Liver (tissue), 9 donors: ENCODE data around the gene PLD3. TPM values are rescaled to one million over a fixed set of nuclear protein-coding genes. Genes with fewer than 3 reads are reported as not detected.

Source experiments
- DNase-seq: peaks from one replicate; pipeline ENCODE4 v3.0.0-alpha.2; 2017; ENCODE audit warnings: low spot score
- H3K27ac ChIP-seq, 2 donors: one replicate each; pipeline ENCODE4 v1.7.0; 2013; ENCODE audit warnings: inconsistent platforms in 2 of 2, low read length in 2 of 2, control low read depth in 1 of 2, low read depth in 1 of 2, mild to moderate bottlenecking in 1 of 2
- H3K27me3 ChIP-seq, 4 donors: one replicate each; pipeline versions ENCODE4 v1.6.1 to v1.7.0; 2013; ENCODE audit warnings: low read length in 3 of 4, inconsistent platforms in 1 of 4, mild to moderate bottlenecking in 1 of 4, moderate library complexity in 1 of 4; ENCODE audit not compliant: control insufficient read depth in 4 of 4, insufficient read depth in 4 of 4
- H3K36me3 ChIP-seq, 4 donors: one replicate each; pipeline versions ENCODE4 v1.6.1 to v1.7.0; 2013; ENCODE audit warnings: low read length in 3 of 4, mild to moderate bottlenecking in 3 of 4, low read depth in 1 of 4, moderate library complexity in 1 of 4; ENCODE audit not compliant: control insufficient read depth in 4 of 4, insufficient read depth in 3 of 4
- H3K4me1 ChIP-seq, 4 donors: one replicate each; pipeline versions ENCODE4 v1.6.1 to v1.7.0; 2013; ENCODE audit warnings: low read length in 3 of 4, mild to moderate bottlenecking in 3 of 4, moderate library complexity in 1 of 4; ENCODE audit not compliant: control insufficient read depth in 4 of 4, insufficient read depth in 4 of 4
- H3K4me3 ChIP-seq, 3 donors: one replicate each; pipeline versions ENCODE4 v1.6.1 to v1.7.0; 2013; ENCODE audit warnings: low read length in 3 of 3, control low read depth in 1 of 3, low read depth in 1 of 3, mild to moderate bottlenecking in 1 of 3
- H3K9ac ChIP-seq, 2 donors: one replicate each; pipeline ENCODE4 v1.7.0; 2013; ENCODE audit warnings: low read length in 2 of 2, mild to moderate bottlenecking in 2 of 2, moderate library complexity in 2 of 2, control low read depth in 1 of 2, low read depth in 1 of 2
- H3K9me3 ChIP-seq, 4 donors: one replicate each; pipeline versions ENCODE4 v1.6.1 to v1.7.0; 2013; ENCODE audit warnings: low read length in 3 of 4; ENCODE audit not compliant: control insufficient read depth in 4 of 4
- CTCF ChIP-seq: fragments of 150-350 bp; IDR thresholded peaks from 2 replicates; pipeline ENCODE4 v1.5.1; 2017; ENCODE audit warnings: improper control_type of control experiment, low read depth, low read length; ENCODE audit not compliant: missing input control
- EGR1 ChIP-seq, 2 donors: IDR thresholded peaks; 2 replicates each; pipeline ENCODE4 v1.6.1; 2016 to 2018; ENCODE audit warnings: antibody characterized with exemption in 2 of 2, low read depth in 2 of 2
- FOXA2 ChIP-seq: IDR thresholded peaks from 2 replicates; pipeline ENCODE4 v1.6.1; 2016; ENCODE audit warnings: antibody characterized with exemption
- GABPA ChIP-seq, 2 donors: IDR thresholded peaks in 1 of 2; conservative IDR thresholded peaks in 1 of 2; 2 replicates each; pipeline ENCODE4 v1.6.1; 2016; ENCODE audit warnings: antibody characterized with exemption in 2 of 2, mild to moderate bottlenecking in 1 of 2, moderate library complexity in 1 of 2
- HNF4G ChIP-seq: IDR thresholded peaks from 2 replicates; pipeline ENCODE4 v1.6.1; 2016; ENCODE audit warnings: antibody characterized with exemption
- JUND ChIP-seq, 2 donors: IDR thresholded peaks; 2 replicates each; pipeline ENCODE4 v1.6.1; 2016; ENCODE audit warnings: antibody characterized with exemption in 2 of 2
- MAX ChIP-seq: IDR thresholded peaks from 2 replicates; pipeline ENCODE4 v1.6.1; 2016; ENCODE audit warnings: antibody characterized with exemption
- NR2F2 ChIP-seq: IDR thresholded peaks from 2 replicates; pipeline ENCODE4 v1.6.1; 2016; ENCODE audit warnings: antibody characterized with exemption
- RAD21 ChIP-seq, 2 donors: IDR thresholded peaks; 2 replicates each; pipeline ENCODE4 v1.6.1; 2016; ENCODE audit warnings: antibody characterized with exemption in 2 of 2, mild to moderate bottlenecking in 2 of 2
- REST ChIP-seq: IDR thresholded peaks from 2 replicates; pipeline ENCODE4 v1.6.1; 2016; ENCODE audit warnings: antibody characterized with exemption, mild to moderate bottlenecking
- RXRA ChIP-seq, 2 donors: IDR thresholded peaks; 2 replicates each; pipeline ENCODE4 v1.6.1; 2017 to 2018; ENCODE audit warnings: antibody characterized with exemption in 2 of 2, mild to moderate bottlenecking in 1 of 2
- SP1 ChIP-seq: IDR thresholded peaks from 2 replicates; pipeline ENCODE4 v1.6.1; 2018; ENCODE audit warnings: antibody characterized with exemption, mild to moderate bottlenecking
- TAF1 ChIP-seq: conservative IDR thresholded peaks from 2 replicates; pipeline ENCODE4 v1.6.1; 2016; ENCODE audit warnings: antibody characterized with exemption, mild to moderate bottlenecking
- YY1 ChIP-seq: IDR thresholded peaks from 2 replicates; pipeline ENCODE4 v1.6.1; 2016; ENCODE audit warnings: antibody characterized with exemption, mild to moderate bottlenecking
- ZBTB33 ChIP-seq: IDR thresholded peaks from 2 replicates; pipeline ENCODE4 v1.6.1; 2016; ENCODE audit warnings: antibody characterized with exemption
- WGBS: extraction: QIAGEN DNeasy Blood & Tissue Kit; methylation state at CpG from one replicate; pipeline ENCODE4 v1.1.7; 2013; 5-methylcytosine and 5-hydroxymethylcytosine counted together
- polyA plus RNA-seq, 2 donors: library from polyadenylated mRNA; stranded (reverse) in 1 of 2; unstranded in 1 of 2; fragments of 200-250 nt in 1 of 2; fragments of >200 nt in 1 of 2; fragmentation: Nextera tagmentation in 1 of 2; extraction: Ambion mirVana in 1 of 2; gene quantifications; one replicate each; pipeline versions ENCODE4 v1.2.1 to v1.2.3, GENCODE V29; 2013 to 2015
- total RNA-seq, 2 donors: library from RNA; depleted of rRNA; stranded (reverse); fragments of >200 nt; gene quantifications; one replicate each; pipeline ENCODE4 v1.2.3, GENCODE V29; 2014
- donor health status: healthy.
- donor health status: healthy.
- donor health status: healthy.
- donor health status: healthy.
- donor health status: healthy.

Gene PLD3
- total and polyA plus RNA-seq, 4 donors, result 56.0 to 125 (median 105) TPM

GRCh38 chr19:40323705-40324104 is 24.8 kb upstream of the PLD3 start:
- no peak for DNase-seq

More at GRCh38 chr19:40323705-40324104, 24.8 kb upstream of the PLD3 start:
- Histone ChIP-seq H3K27me3 (no peaks in the 10 kb centered on the region), H3K36me3 (peaks cover 16 to 68% (median 35%) of the 10 kb centered on the region in 4 donors), H3K27ac (no peak overlapping the region), H3K4me3 (no peak overlapping the region), H3K9me3 (no peaks in the 10 kb centered on the region), H3K9ac (no peak overlapping the region), H3K4me1 (no peaks in the 10 kb centered on the region)
- TF ChIP-seq YY1 (no peak), FOXA2 (no peak), RAD21 (IDR thresholded peaks at IDR 0.05) (no peak), HNF4G (no peak), RXRA (IDR thresholded peaks at IDR 0.05) (no peak), SP1 (no peak), EGR1 (IDR thresholded peaks at IDR 0.05; ENCODE audit: low read depth in 2 of 2) (no peak), ZBTB33 (no peak), TAF1 (no peak), JUND (IDR thresholded peaks at IDR 0.05) (no peak), CTCF (no peak), REST (no peak), GABPA (IDR thresholded peaks at IDR 0.05 in 1 of 2, conservative IDR thresholded peaks at IDR 0.05 in 1 of 2) (no peak), NR2F2 (no peak), MAX (no peak)
- WGBS, result 93% methylated on average over 13 of the region's 13 CpGs
